ENCODE results near the gene RXRA. TPM values are rescaled to one million over a fixed set of nuclear protein-coding genes. Genes with fewer than 3 reads are reported as not detected.

RXRA gene
- total RNA-seq, 6 experiments from 2014 or later, result 23.2 to 31.9 (median 28.0) TPM

- Mint-ChIP-seq H3K27me3 (ENCODE audit: insufficient read depth) (peaks cover 22% of the 10 kb centered on the region), H3K27ac (peak overlapping the region; percentile 63), H3K4me3 (no peak overlapping the region), H3K9me3 (peaks cover 8% of the 10 kb centered on the region), H3K36me3 (ENCODE audit: low read depth) (peaks cover 3% of the 10 kb centered on the region; the same call in 1 of the 2 replicates), H3K4me1 (ENCODE audit: low read depth) (peaks cover 13% of the 10 kb centered on the region)
- TF ChIP-seq CTCF (IDR thresholded peaks at IDR 0.05), result peak; percentile 99
- DNase-seq, result peak; percentile 96
Measured at GRCh38 chr9:134443174-134444037, 117.2 kb downstream of the RXRA start.

GRCh38 chr9:134444038-134444315 is 117.7 kb downstream of the RXRA start:
- Mint-ChIP-seq H3K4me1 (ENCODE audit: low read depth) (peaks cover 13% of the 10 kb centered on the region), H3K27me3 (ENCODE audit: insufficient read depth) (peaks cover 22% of the 10 kb centered on the region), H3K9me3 (peaks cover 14% of the 10 kb centered on the region), H3K27ac (no peak overlapping the region), H3K36me3 (ENCODE audit: low read depth) (peaks cover 8% of the 10 kb centered on the region), H3K4me3 (no peak overlapping the region)
- DNase-seq, result no peak
- no peak for TF ChIP-seq CTCF (IDR thresholded peaks at IDR 0.05)

- no peak overlapping the region for H3K27ac Mint-ChIP-seq
- H3K36me3 Mint-ChIP-seq (ENCODE audit: low read depth), result peaks cover 8% of the 10 kb centered on the region
- peaks cover 22% of the 10 kb centered on the region for H3K27me3 Mint-ChIP-seq (ENCODE audit: insufficient read depth)
- H3K9me3 Mint-ChIP-seq, result peaks cover 15% of the 10 kb centered on the region
- DNase-seq, result no peak
- no peak for TF ChIP-seq CTCF (IDR thresholded peaks at IDR 0.05)
- H3K4me3 Mint-ChIP-seq, result no peak overlapping the region
- H3K4me1 Mint-ChIP-seq (ENCODE audit: low read depth), result peaks cover 22% of the 10 kb centered on the region
Measured at GRCh38 chr9:134445000-134445399, 118.7 kb downstream of the RXRA start.

- Mint-ChIP-seq H3K4me1 (ENCODE audit: low read depth) (peaks cover 13% of the 10 kb centered on the region), H3K4me3 (peak overlapping the region; percentile 78), H3K9me3 (peaks cover 15% of the 10 kb centered on the region), H3K36me3 (ENCODE audit: low read depth) (peaks cover 8% of the 10 kb centered on the region), H3K27me3 (ENCODE audit: insufficient read depth) (peaks cover 5% of the 10 kb centered on the region), H3K27ac (peak overlapping the region; percentile 71)
- peak; percentile 93 for DNase-seq
- TF ChIP-seq CTCF (IDR thresholded peaks at IDR 0.05), result peak; percentile 88
Measured at GRCh38 chr9:134449180-134449916, 123.1 kb downstream of the RXRA start.

GRCh38 chr9:134451700-134452458 is 125.6 kb downstream of the RXRA start:
- TF ChIP-seq CTCF (IDR thresholded peaks at IDR 0.05), result no peak
- Mint-ChIP-seq H3K4me3 (no peak overlapping the region), H3K4me1 (ENCODE audit: low read depth) (peaks cover 33% of the 10 kb centered on the region), H3K36me3 (ENCODE audit: low read depth) (peaks cover 8% of the 10 kb centered on the region), H3K27me3 (ENCODE audit: insufficient read depth) (no peaks in the 10 kb centered on the region), H3K27ac (no peak overlapping the region), H3K9me3 (peaks cover 12% of the 10 kb centered on the region)
- no peak for DNase-seq
